OCI-LY3 (cell line): ENCODE results near the gene GALNS.

ENCODE experiments used
- CTCF ChIP-seq: fragments of 200-600, 300-600 bp; sonication (generic); IDR thresholded peaks from 2 replicates; pipeline ENCODE4 v1.5.1; 2014; ENCODE audit warnings: antibody characterized with exemption, low read length, low read depth
- EZH2phosphoT487 ChIP-seq: fragments of 200-600 bp; shearing (Covaris generic); IDR thresholded peaks from 2 replicates; pipeline ENCODE4 v1.6.1; 2018; ENCODE audit warnings: antibody characterized with exemption, mixed run types, low read depth

GRCh38 chr16:88842806-88843205, 13.9 kb downstream of the GALNS start:
- TF ChIP-seq CTCF (no peak), EZH2phosphoT487 (no peak)
